Gastroesophageal sphincter (tissue), 2 donors: ENCODE measurements around the gene STXBP6.

Source experiments
- EP300 ChIP-seq: sonication (generic); formaldehyde crosslinking; IDR thresholded peaks from one replicate; pipeline ENCODE4 v1.6.1; 2017; ENCODE audit warnings: antibody characterized with exemption, mild to moderate bottlenecking
- POLR2A ChIP-seq, 2 donors: fragments of 450-650 bp; IDR thresholded peaks; one replicate each; pipeline ENCODE4 v1.6.1; 2017; ENCODE audit warnings: antibody characterized with exemption in 2 of 2, mild to moderate bottlenecking in 2 of 2, moderate library complexity in 1 of 2
- POLR2AphosphoS5 ChIP-seq: sonication (generic); formaldehyde crosslinking; IDR thresholded peaks from one replicate; pipeline ENCODE4 v1.6.1; 2017; ENCODE audit warnings: antibody characterized with exemption

DNA sequence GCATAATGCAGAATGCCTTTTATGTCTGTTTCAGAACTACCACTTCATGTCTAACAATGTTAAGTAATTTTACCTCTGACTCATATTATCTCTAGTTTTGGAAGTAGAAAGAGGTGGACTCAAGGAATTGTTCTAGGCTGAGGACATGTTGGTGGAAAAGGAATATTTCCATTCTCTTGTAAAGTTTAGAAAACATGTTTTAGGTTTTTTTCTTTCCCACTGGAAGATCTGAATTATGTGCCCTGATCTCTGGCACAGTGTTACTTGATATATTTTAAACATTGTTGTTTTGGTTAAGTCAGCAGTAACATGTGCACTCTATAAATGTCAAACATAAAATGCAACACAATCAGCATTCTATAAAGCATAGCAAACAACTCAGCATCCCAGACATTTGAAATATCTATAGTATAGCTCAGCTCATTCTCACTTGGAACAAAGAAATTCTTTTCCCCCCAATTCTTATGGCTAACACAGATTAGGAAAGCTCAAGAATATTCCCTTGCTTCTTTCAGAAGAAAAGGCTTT, 202.3 kb downstream of the STXBP6 start:
- TF ChIP-seq POLR2A (IDR thresholded peaks at IDR 0.05) (no peak), POLR2AphosphoS5 (no peak), EP300 (no peak)
